Effector memory CD4-positive, alpha-beta T cell (primary cell): ENCODE results near the gene FXYD1.

Source experiments
- DNase-seq, 3 donors: peaks; one replicate each; pipeline ENCODE4 v3.0.0-alpha.2; 2020
- H3K27ac ChIP-seq: 2 replicates; pipeline ENCODE4 v1.7.0; 2013; ENCODE audit warnings: mild to moderate bottlenecking, low read length, moderate library complexity; ENCODE audit not compliant: insufficient read depth, poor library complexity, severe bottlenecking
- H3K27me3 ChIP-seq: replicated peaks from 2 replicates; pipeline ENCODE4 v1.7.0; 2013; ENCODE audit warnings: mild to moderate bottlenecking, low read length; ENCODE audit not compliant: insufficient read depth, control insufficient read depth, poor library complexity, severe bottlenecking
- H3K36me3 ChIP-seq: 2 replicates; pipeline ENCODE4 v1.7.0; 2013; ENCODE audit warnings: mild to moderate bottlenecking, low read length, moderate library complexity; ENCODE audit not compliant: control insufficient read depth, insufficient read depth
- H3K4me1 ChIP-seq: 2 replicates; pipeline ENCODE4 v1.7.0; 2013; ENCODE audit warnings: low read length, mild to moderate bottlenecking; ENCODE audit not compliant: control insufficient read depth, insufficient read depth, poor library complexity, severe bottlenecking
- H3K4me3 ChIP-seq: 2 replicates; pipeline ENCODE4 v1.7.0; 2013; ENCODE audit warnings: low read length, low read depth, mild to moderate bottlenecking; ENCODE audit not compliant: insufficient read depth, poor library complexity, severe bottlenecking
- H3K9me3 ChIP-seq: 2 replicates; pipeline ENCODE4 v1.7.0; 2013; ENCODE audit warnings: mild to moderate bottlenecking, low read length, moderate library complexity; ENCODE audit not compliant: control insufficient read depth

The FXYD1 gene

GRCh38 chr19:35106898-35107541 lies 31.6 kb upstream of the FXYD1 start:
- DNase-seq, result no peak
- no peaks in the 10 kb centered on the region for H3K9me3 ChIP-seq
- H3K27ac ChIP-seq, result no peak overlapping the region
- no peak overlapping the region for H3K4me3 ChIP-seq
- H3K27me3 ChIP-seq, result no peaks in the 10 kb centered on the region
- no peaks in the 10 kb centered on the region for H3K36me3 ChIP-seq
- H3K4me1 ChIP-seq, result no peaks in the 10 kb centered on the region

- Histone ChIP-seq H3K4me1 (no peaks in the 10 kb centered on the region), H3K27me3 (no peaks in the 10 kb centered on the region), H3K36me3 (no peaks in the 10 kb centered on the region), H3K9me3 (no peaks in the 10 kb centered on the region), H3K27ac (no peak overlapping the region), H3K4me3 (no peak overlapping the region)
- no peak for DNase-seq
These were observed 31.1 kb upstream of the FXYD1 start for GRCh38 chr19:35107545-35107944.

DNA sequence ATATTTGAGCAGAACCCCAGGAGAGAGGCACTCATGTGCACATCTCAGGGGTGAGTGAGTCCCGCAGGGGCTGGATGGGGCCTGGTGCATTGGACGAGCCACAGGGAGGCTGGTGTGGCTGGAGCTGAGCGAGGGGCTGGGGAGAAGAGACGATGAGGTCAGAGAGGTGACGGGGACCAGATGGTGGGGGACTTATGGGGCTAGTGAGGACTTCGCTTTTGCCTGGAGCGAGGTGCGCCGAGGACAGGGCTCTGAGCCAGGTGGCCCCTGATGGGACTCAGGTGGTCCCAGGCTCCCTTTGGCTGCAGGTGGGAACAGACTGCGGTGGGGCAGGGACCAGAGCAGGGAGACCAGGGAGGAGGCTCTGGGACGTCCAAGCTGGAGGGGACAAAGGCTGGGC lies 29.9 kb upstream of the FXYD1 start:
- H3K36me3 ChIP-seq, result no peaks in the 10 kb centered on the region
- H3K27me3 ChIP-seq, result no peaks in the 10 kb centered on the region
- no peak for DNase-seq
- no peak overlapping the region for H3K27ac ChIP-seq
- H3K4me1 ChIP-seq, result no peaks in the 10 kb centered on the region
- no peak overlapping the region for H3K4me3 ChIP-seq
- no peaks in the 10 kb centered on the region for H3K9me3 ChIP-seq

DNA sequence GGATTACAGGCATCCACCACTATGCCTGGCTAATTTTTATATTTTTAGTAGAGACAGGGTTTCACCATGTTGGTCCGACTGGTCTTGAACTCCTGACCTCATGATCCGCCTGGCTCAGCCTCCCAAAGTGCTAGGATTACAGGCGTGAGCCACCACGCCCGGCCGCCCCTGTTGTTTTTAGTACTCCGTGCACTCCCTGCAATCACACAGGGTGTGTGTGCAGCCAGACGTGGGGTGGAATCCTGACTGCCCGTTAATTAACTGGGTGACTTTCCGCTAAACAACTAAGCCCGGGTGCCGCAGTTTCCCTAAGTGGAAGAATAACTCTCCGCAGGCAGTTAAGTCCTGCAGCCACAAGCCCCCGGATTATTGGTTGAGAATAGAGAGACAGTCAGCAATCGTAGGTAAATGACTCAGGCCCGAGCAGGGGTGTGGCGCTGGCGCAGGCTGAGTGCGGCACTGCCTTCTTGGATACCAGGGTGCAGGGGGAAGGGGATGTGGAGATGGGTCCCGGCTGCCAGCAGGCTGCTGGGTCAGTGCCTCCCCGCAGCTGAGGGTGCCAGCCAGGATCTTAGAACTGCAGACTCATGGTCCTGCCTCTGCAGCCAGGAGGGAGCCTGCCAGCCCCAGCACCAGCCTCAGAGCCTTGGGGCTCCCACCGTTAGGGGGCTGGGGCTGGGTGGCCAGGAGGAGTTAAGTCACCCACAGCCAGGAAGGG lies 29.1 kb upstream of the FXYD1 start:
- peaks cover 3% of the 10 kb centered on the region for H3K4me1 ChIP-seq
- H3K27ac ChIP-seq, result no peak overlapping the region
- no peak overlapping the region for H3K4me3 ChIP-seq
- no peaks in the 10 kb centered on the region for H3K9me3 ChIP-seq
- no peak for DNase-seq
- peaks cover 3% of the 10 kb centered on the region for H3K27me3 ChIP-seq
- no peaks in the 10 kb centered on the region for H3K36me3 ChIP-seq

DNA sequence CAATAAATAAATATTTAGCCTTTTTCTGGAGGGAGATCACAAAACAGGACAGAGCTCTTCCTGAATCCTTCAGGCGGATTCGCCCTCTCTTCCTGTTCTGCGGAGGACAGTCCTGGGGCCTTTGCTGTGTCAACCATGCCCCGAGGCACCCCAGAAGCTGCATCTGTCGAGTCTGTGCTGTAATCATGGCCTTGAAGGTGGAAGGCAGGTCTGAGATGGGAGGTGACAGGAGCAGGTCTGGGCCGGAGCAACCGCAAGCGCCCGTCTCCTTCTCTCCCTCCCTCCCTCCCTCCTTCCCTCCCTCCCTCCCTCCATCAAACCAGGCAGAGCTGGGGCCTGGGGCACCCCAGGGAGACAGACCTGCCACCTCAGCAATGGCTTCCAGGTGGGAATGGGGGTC lies 27.6 kb upstream of the FXYD1 start:
- no peaks in the 10 kb centered on the region for H3K9me3 ChIP-seq
- no peak for DNase-seq
- H3K36me3 ChIP-seq, result no peaks in the 10 kb centered on the region
- no peak overlapping the region for H3K4me3 ChIP-seq
- H3K27me3 ChIP-seq, result peaks cover 3% of the 10 kb centered on the region
- H3K27ac ChIP-seq, result no peak overlapping the region
- peaks cover 7% of the 10 kb centered on the region for H3K4me1 ChIP-seq

GRCh38 chr19:35112995-35113688 lies 25.5 kb upstream of the FXYD1 start:
- H3K4me3 ChIP-seq, result no peak overlapping the region
- peaks cover 3% of the 10 kb centered on the region for H3K27me3 ChIP-seq
- no peaks in the 10 kb centered on the region for H3K36me3 ChIP-seq
- H3K4me1 ChIP-seq, result peaks cover 7% of the 10 kb centered on the region
- no peak for DNase-seq
- no peak overlapping the region for H3K27ac ChIP-seq
- no peaks in the 10 kb centered on the region for H3K9me3 ChIP-seq

DNA sequence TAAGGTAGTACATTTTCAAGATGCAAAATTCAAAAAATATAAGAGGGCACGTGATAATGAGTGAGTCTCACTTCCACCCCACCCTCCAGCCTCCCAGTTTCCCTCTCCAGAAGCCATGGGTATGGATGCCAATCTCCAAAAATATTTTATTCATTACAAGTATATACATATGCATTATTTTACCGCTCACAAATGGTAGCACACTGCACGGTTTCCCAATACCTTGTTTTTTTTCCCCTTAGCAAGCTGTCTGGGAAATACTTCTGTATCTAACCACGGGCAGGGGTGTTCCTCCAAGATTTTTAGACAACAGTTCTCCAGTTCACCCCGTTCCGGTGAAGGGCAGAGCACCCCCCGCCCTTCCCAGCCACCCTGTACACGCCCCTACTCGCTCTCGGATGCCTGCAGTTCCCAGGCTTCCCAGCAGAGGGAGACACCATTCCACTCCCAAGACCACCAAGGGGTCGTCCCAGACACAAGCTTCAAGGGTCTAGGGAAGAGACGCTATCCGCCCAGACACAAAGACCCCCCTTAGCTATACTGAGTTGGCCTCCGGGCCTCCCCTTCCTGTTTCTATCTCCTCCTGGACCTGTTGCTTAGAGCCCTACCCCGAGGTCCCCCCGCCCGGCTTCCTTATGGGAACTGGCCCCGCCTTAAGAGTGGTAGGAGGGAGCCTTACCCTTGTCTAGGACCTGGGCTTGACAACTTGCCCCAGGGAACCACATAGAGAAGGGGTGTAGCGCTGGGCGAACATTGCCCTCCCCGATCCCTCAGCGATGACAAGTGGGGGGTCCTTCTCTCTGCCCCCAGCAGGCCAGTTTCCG lies 24.1 kb upstream of the FXYD1 start:
- no peak overlapping the region for H3K4me3 ChIP-seq
- H3K27ac ChIP-seq, result no peak overlapping the region
- peaks cover 3% of the 10 kb centered on the region for H3K27me3 ChIP-seq
- H3K36me3 ChIP-seq, result no peaks in the 10 kb centered on the region
- H3K4me1 ChIP-seq, result peaks cover 7% of the 10 kb centered on the region
- H3K9me3 ChIP-seq, result no peaks in the 10 kb centered on the region
- peak; percentile 32 to 43 (median 40) for DNase-seq

DNA sequence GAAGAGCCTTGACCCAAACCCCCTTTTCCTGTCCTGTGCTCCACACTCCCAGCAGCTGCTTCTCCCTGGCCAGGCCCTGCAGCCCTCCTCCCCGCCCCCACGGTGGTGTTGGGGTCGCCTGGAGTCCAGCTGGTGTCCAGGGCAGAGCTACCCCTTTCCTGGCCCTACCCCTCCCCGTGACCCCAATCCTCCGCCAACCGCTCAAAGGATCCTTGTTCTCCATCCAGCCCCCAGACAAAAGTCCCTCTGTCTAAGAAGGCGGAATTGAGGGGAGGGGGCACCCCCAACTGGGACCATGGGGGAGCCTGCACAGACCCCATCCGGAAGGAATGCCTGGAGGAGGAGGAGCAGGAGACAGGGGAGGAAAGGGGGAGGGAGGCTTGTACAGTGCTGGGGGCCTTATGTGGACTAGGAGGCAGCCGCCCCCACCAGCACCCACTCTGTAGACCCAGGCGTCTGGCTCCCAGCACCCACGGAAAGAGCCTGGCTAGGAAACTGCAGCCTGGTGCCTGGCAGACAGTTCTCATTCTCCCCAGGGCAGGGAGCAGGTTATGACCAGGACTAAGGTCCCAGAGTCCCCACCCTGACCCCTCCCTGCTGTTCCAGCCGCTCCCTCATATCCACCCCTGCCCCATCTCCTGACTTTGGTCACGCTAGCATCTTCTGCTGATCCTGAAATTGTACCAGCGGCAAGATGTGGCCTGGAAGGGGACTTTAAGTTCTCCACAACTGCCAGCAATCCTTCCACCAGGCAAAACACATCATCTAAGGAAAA lies 23.3 kb upstream of the FXYD1 start, which contains the start of gene FXYD3:
Gene FXYD3, plus strand, starts transcription at position 647 of the 775 bp plus-strand sequence. CDS start 3,554 bp downstream, outside the sequence.
- Histone ChIP-seq H3K4me3 (no peak within 1 kb of the TSS), H3K4me1 (peaks cover 7% of the 10 kb centered on the region), H3K27ac (no peak within 1 kb of the TSS), H3K27me3 (peaks cover 3% of the 10 kb centered on the region), H3K36me3 (no peaks in the 10 kb centered on the region), H3K9me3 (no peaks in the 10 kb centered on the region)
- no peak for DNase-seq

- Histone ChIP-seq H3K9me3 (no peaks in the 10 kb centered on the region), H3K27me3 (peaks cover 3% of the 10 kb centered on the region), H3K27ac (no peak overlapping the region), H3K36me3 (no peaks in the 10 kb centered on the region), H3K4me1 (peaks cover 7% of the 10 kb centered on the region), H3K4me3 (no peak overlapping the region)
- no peak for DNase-seq
These were observed 22.4 kb upstream of the FXYD1 start for GRCh38 chr19:35116072-35116801.
